Right lobe of liver (tissue), 4 donors: ENCODE data around the gene PCSK9.

Experiments
- CTCF ChIP-seq, 4 donors: fragments of 200-600 bp in 3 of 4; fragments of 450-650 bp in 1 of 4; IDR thresholded peaks; one replicate each; pipeline versions ENCODE4 v1.5.1 to v1.8.0; 2016 to 2022; ENCODE audit warnings: antibody characterized with exemption in 4 of 4, mild to moderate bottlenecking in 2 of 4
- POLR2A ChIP-seq: fragments of 450-650 bp; IDR thresholded peaks from one replicate; pipeline ENCODE4 v1.6.1; 2017; ENCODE audit warnings: antibody characterized with exemption, mild to moderate bottlenecking
- donor health status: DM: no; HTN: no; CAD: no.
- donor health status: DM: no; HTN: no; CAD: no.
- donor health status: DM: no; HTN: yes; CAD: no.

DNA sequence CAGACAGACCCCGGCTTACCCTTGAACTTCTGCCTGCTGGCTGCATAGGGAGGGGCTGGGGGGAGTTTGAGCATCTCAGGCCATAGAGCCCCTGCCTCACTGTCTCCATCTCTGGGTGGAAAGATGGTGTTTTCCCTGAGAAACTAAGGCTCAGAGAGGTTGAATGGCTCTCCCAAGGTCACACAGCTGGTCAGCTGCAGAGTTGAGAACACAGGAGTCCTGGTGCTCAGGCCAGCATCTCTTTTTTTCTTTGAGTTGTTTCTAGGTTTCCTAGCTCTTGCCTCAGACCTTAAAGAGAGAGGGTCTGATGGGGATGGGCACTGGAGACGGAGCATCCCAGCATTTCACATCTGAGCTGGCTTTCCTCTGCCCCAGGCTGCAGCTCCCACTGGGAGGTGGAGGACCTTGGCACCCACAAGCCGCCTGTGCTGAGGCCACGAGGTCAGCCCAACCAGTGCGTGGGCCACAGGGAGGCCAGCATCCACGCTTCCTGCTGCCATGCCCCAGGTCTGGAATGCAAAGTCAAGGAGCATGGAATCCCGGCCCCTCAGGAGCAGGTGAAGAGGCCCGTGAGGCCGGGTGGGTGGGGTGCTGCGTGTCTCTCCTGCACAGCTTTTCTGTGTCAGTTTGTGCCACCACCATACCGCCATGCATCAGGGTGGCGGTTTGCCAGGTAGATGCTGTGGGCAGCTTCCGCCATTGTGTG lies 21.8 kb downstream of the PCSK9 start:
- TF ChIP-seq CTCF (IDR thresholded peaks at IDR 0.05) (no peak), POLR2A (no peak)
